OCI-LY1 (cell line): ENCODE results near the gene KRTAP10-5.
"Not testable (repeated sequence)": the region's sequence is repeated elsewhere in the genome, so short reads cannot be mapped to it uniquely, and the experiment has no call there.

Experiments used
- H2AFZ ChIP-seq: fragments of 200-600 bp; sonication (generic), shearing (Covaris generic); 2 replicates; pipeline ENCODE4 v1.6.0; 2014; ENCODE audit warnings: antibody characterized with exemption, mild to moderate bottlenecking, low read length
- H3F3A ChIP-seq: fragments of 200-600 bp; sonication (generic), shearing (Covaris generic); 2 replicates; pipeline ENCODE4 v1.6.0; 2014; ENCODE audit warnings: mild to moderate bottlenecking, antibody characterized with exemption, low read length, moderate library complexity; ENCODE audit not compliant: insufficient read depth
- H3K27ac ChIP-seq: fragments of 200-600 bp; sonication (generic); 2 replicates; pipeline ENCODE4 v1.5.1; 2014; ENCODE audit warnings: low read length, mixed run types, mild to moderate bottlenecking, low read depth; ENCODE audit not compliant: poor library complexity, severe bottlenecking
- H3K27me3 ChIP-seq: fragments of 200-600 bp; sonication (generic); 2 replicates; pipeline ENCODE4 v1.6.0; 2014; ENCODE audit warnings: antibody characterized with exemption, mild to moderate bottlenecking, low read length, moderate library complexity; ENCODE audit not compliant: insufficient read depth
- H3K36me3 ChIP-seq: fragments of 200-600 bp; sonication (generic); 2 replicates; pipeline ENCODE4 v1.6.1; 2014; ENCODE audit warnings: mild to moderate bottlenecking, antibody characterized with exemption, low read length, moderate library complexity, mixed read lengths; ENCODE audit not compliant: insufficient read depth
- H3K4me1 ChIP-seq: fragments of 200-600 bp; sonication (generic); 2 replicates; pipeline ENCODE4 v1.5.1; 2014; ENCODE audit warnings: mild to moderate bottlenecking, low read length, moderate library complexity; ENCODE audit not compliant: insufficient read depth, severe bottlenecking
- H3K4me2 ChIP-seq: fragments of 200-600 bp; sonication (generic), shearing (Covaris generic); 2 replicates; pipeline ENCODE4 v1.6.1; 2014; ENCODE audit warnings: low read length
- H3K4me3 ChIP-seq: fragments of 200-600 bp; sonication (generic); 2 replicates; pipeline ENCODE4 v1.5.1; 2014; ENCODE audit warnings: low read length, low read depth, mild to moderate bottlenecking, mixed read lengths; ENCODE audit not compliant: poor library complexity, severe bottlenecking
- H3K79me2 ChIP-seq: fragments of 200-600 bp; shearing (Covaris generic); 2 replicates; pipeline ENCODE4 v1.6.1; 2016; ENCODE audit warnings: mixed run types, low read length, mixed read lengths; ENCODE audit not compliant: insufficient read depth
- H3K9ac ChIP-seq: fragments of 200-600 bp; sonication (generic), shearing (Covaris generic); 2 replicates; pipeline ENCODE4 v1.6.1; 2014; ENCODE audit warnings: mild to moderate bottlenecking, low read length, mixed read lengths
- H3K9me2 ChIP-seq: fragments of 200-600 bp; sonication (generic), shearing (Covaris generic); 2 replicates; pipeline ENCODE4 v1.6.1; 2014; ENCODE audit warnings: low read depth, mild to moderate bottlenecking, low read length, mixed read lengths
- H3K9me3 ChIP-seq: fragments of 200-600 bp; shearing (Covaris generic); 2 replicates; pipeline ENCODE4 v1.6.1; 2014; ENCODE audit warnings: low read length, mixed read lengths
- H4K20me1 ChIP-seq: fragments of 200-600 bp; sonication (generic), shearing (Covaris generic); 2 replicates; pipeline ENCODE4 v1.6.0; 2016; ENCODE audit warnings: mild to moderate bottlenecking, low read length; ENCODE audit not compliant: insufficient read depth
- EZH2 ChIP-seq: fragments of 200-600 bp; sonication (generic), shearing (Covaris generic); IDR thresholded peaks from 2 replicates; pipeline ENCODE4 v1.8.0; 2017; ENCODE audit warnings: borderline replicate concordance, mixed run types, mild to moderate bottlenecking, antibody characterized with exemption, low read length, moderate library complexity, mixed read lengths
- TF ChIP-seq, protein P1 (sequence below): fragments of 200-600 bp; sonication (generic), shearing (Covaris generic); IDR thresholded peaks from 2 replicates; pipeline ENCODE4 v1.5.1; 2017; ENCODE audit warnings: mild to moderate bottlenecking, antibody characterized with exemption, low read length, moderate library complexity, mixed read lengths

KRTAP10-5 gene

DNA sequence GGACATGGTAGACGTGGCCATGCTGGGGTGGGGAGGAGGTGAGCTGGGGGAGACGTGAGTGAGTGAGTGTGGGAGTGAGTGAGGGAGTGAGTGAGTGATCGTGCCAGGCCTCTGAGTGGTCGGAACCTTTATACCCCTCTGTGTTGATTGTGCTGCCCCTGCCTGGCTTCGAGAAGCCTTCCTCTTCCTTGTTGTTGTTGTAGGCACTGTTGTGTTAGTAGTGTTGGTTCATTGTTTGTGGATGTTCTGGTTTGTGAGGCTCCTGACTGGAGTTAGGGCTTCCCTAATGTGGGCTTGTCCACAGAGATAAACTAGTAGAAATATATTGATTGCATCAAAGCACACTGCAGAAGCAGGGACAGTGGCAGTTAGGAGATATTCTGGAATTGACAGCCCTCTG, 21.7 kb downstream of the KRTAP10-5 start, which contains the start of gene KRTAP10-3:
Gene KRTAP10-3, minus strand, starts transcription at position 101 of the 400 bp plus-strand sequence. Its CDS starts 80 bp downstream, at position 21.
- H3K27ac ChIP-seq, result no peak within 1 kb of the TSS
- H3F3A ChIP-seq, result no peaks in the 10 kb centered on the region
- no peak within 1 kb of the TSS for H3K9ac ChIP-seq
- H3K4me1 ChIP-seq, result no peaks in the 10 kb centered on the region
- TF ChIP-seq, protein P1, sequence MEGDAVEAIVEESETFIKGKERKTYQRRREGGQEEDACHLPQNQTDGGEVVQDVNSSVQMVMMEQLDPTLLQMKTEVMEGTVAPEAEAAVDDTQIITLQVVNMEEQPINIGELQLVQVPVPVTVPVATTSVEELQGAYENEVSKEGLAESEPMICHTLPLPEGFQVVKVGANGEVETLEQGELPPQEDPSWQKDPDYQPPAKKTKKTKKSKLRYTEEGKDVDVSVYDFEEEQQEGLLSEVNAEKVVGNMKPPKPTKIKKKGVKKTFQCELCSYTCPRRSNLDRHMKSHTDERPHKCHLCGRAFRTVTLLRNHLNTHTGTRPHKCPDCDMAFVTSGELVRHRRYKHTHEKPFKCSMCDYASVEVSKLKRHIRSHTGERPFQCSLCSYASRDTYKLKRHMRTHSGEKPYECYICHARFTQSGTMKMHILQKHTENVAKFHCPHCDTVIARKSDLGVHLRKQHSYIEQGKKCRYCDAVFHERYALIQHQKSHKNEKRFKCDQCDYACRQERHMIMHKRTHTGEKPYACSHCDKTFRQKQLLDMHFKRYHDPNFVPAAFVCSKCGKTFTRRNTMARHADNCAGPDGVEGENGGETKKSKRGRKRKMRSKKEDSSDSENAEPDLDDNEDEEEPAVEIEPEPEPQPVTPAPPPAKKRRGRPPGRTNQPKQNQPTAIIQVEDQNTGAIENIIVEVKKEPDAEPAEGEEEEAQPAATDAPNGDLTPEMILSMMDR, result no peak
- no peak for TF ChIP-seq EZH2
- no peaks in the 10 kb centered on the region for H4K20me1 ChIP-seq
- no peaks in the 10 kb centered on the region for H3K79me2 ChIP-seq
- H3K9me2 ChIP-seq, result no peaks in the 10 kb centered on the region
- no peaks in the 10 kb centered on the region for H3K9me3 ChIP-seq
- no peak within 1 kb of the TSS for H2AFZ ChIP-seq
- H3K4me2 ChIP-seq, result no peak within 1 kb of the TSS
- no peak within 1 kb of the TSS for H3K4me3 ChIP-seq
- no peaks in the 10 kb centered on the region for H3K36me3 ChIP-seq
- H3K27me3 ChIP-seq, result no peaks in the 10 kb centered on the region; the same call in 1 of the 2 replicates

DNA sequence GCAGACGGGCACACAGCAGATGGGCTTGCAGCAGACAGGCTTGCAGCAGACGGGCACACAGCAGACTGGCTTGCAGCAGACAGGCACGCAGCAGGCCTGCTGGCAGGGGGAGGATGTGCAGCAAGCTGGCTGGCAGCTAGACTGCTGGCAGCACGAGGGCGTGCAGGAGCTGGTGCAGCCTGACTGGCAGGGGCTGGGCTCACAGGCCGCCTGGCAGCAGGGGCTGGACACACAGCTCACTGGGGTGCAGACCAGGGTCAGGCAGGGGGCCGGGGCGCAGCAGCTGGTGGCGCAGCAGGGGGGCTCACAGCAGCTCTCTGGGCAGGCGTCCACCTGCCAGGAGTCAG, 22.1 kb downstream of the KRTAP10-5 start:
- H2AFZ ChIP-seq, H3K27ac ChIP-seq, H3K9me2 ChIP-seq, H3K9me3 ChIP-seq, H4K20me1 ChIP-seq, H3F3A ChIP-seq, H3K4me1 ChIP-seq, H3K36me3 ChIP-seq, H3K9ac ChIP-seq, H3K79me2 ChIP-seq, H3K4me2 ChIP-seq, H3K4me3 ChIP-seq, H3K27me3 ChIP-seq: not testable (repeated sequence)

DNA sequence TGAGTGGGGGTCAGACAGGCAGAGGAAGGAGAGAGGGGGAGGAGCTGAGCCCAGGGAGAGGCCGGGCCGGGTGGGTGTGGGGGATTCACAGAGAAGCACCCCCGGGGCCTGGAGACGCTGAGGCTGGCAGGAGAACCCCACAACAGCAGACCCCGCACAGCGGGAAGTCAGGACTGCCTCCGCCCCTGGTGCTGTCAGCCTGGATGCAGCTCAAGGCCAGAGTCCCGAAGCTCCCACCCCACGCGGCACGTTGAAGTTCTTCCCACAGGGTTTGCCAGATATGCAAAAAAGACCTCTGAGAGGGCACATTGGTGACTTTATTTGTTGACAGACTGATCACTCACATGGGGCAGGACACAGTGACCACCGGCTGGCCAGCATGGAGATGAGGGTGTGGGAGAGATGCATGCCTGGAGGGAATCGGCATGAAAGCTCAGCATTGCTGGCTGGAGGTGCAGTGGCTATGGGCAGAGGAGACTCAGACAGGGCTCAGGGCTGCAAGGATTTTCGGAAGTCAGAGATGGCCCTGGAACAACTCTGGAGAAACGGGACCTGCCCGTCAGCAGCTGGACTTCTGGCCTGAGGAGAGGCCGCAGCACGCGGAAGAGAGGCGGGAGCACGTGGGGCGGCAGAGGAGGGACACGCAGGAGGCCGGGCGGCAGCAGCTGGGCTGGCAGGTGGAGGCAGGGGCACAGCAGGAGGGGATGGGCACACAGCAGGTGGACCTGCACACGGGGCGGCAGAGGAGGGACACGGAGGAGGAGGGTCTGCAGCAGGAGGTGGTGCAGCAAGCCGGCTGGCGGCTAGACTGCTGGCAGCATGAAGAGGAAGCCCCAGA, 22.7 kb downstream of the KRTAP10-5 start:
- H3K9me3 ChIP-seq, result no peaks in the 10 kb centered on the region
- no peak overlapping the region for H3K4me3 ChIP-seq
- no peaks in the 10 kb centered on the region; the same call in 1 of the 2 replicates for H3K27me3 ChIP-seq
- H2AFZ ChIP-seq, result no peak overlapping the region
- no peaks in the 10 kb centered on the region for H3K36me3 ChIP-seq
- no peak overlapping the region for H3K27ac ChIP-seq
- H3K9ac ChIP-seq, result no peak overlapping the region
- no peaks in the 10 kb centered on the region for H4K20me1 ChIP-seq
- no peak for TF ChIP-seq EZH2
- TF ChIP-seq, protein P1, result no peak
- H3K79me2 ChIP-seq, result no peaks in the 10 kb centered on the region
- H3K4me1 ChIP-seq, result no peaks in the 10 kb centered on the region
- H3F3A ChIP-seq, result no peaks in the 10 kb centered on the region
- H3K4me2 ChIP-seq, result no peak overlapping the region
- H3K9me2 ChIP-seq, result no peaks in the 10 kb centered on the region

DNA sequence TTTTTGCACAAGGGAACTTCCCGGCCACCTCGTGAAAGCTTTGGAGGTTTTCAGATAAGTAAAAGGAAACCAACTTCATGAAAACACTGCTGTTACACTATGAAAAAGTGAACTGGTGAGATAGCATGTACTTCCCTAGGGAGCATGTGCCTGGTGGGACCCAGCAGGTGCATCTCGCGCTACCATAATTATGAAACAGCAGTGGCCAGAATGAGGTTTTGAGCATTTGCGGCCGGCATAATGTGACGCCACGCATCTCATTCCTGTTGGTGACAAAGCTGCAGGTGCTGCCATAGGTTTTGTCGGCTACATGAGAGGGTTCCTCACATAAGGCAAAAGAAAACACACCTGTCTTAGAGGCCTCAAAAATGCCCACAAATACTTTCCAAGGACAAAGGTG, 23.5 kb downstream of the KRTAP10-5 start:
- no peaks in the 10 kb centered on the region for H3K79me2 ChIP-seq
- H3K4me2 ChIP-seq, result no peak overlapping the region
- TF ChIP-seq, protein P1, result no peak
- no peak for TF ChIP-seq EZH2
- H3K4me3 ChIP-seq, result no peak overlapping the region
- H3K9ac ChIP-seq, result no peak overlapping the region
- no peaks in the 10 kb centered on the region for H3K9me2 ChIP-seq
- no peaks in the 10 kb centered on the region for H3F3A ChIP-seq
- H3K4me1 ChIP-seq, result no peaks in the 10 kb centered on the region
- no peak overlapping the region for H2AFZ ChIP-seq
- H3K36me3 ChIP-seq, result no peaks in the 10 kb centered on the region
- H4K20me1 ChIP-seq, result no peaks in the 10 kb centered on the region
- H3K27me3 ChIP-seq, result no peaks in the 10 kb centered on the region; the same call in 1 of the 2 replicates
- no peak overlapping the region for H3K27ac ChIP-seq
- no peaks in the 10 kb centered on the region for H3K9me3 ChIP-seq
